ENCODE data around the gene SZT2. TPM values are rescaled to one million over a fixed set of nuclear protein-coding genes. Genes with fewer than 3 reads are reported as not detected.
"Not testable (repeated sequence)": the region's sequence is repeated elsewhere in the genome, so short reads cannot be mapped to it uniquely, and the experiment has no call there.

Gene SZT2
- total RNA-seq, 1 donor from 2014 or later: 33.6 TPM

DNA sequence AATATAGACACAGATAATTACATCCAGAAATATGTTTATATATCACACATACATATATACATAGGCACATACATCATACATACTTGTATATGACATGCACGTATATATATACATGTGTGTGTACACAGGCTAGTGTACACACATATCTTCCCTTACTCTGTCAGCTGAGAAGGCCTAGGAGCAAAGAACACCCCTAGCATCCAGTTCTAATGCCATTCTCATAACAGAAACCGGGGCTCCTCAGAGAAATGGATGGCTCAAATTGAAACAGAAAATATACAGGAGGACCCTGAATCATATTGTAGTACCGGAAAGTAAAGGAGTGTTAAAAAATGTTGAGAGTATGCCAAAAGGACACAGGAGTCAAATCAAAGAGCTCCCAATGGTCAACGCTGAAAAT lies 83.8 kb downstream of the SZT2 start:
- peaks cover 38% of the 10 kb centered on the region for H3K4me1 Mint-ChIP-seq (ENCODE audit: low read depth)
- H3K36me3 Mint-ChIP-seq (ENCODE audit: low read depth): no peaks in the 10 kb centered on the region
- no peak for TF ChIP-seq CTCF (IDR thresholded peaks at IDR 0.05)
- H3K27me3 Mint-ChIP-seq (ENCODE audit: low read depth): no peaks in the 10 kb centered on the region
- peaks cover 2% of the 10 kb centered on the region for H3K9me3 Mint-ChIP-seq (ENCODE audit: low read depth)
- H3K4me3 Mint-ChIP-seq (ENCODE audit: unreplicated experiment): no peak overlapping the region
- no peak for DNase-seq (ENCODE audit: low spot score)
- peak overlapping the region; percentile 97 for H3K27ac Mint-ChIP-seq (ENCODE audit: unreplicated experiment)

GRCh38 chr1:43475611-43476401 lies 86.1 kb downstream of the SZT2 start:
- not testable (repeated sequence) for H3K36me3 Mint-ChIP-seq (ENCODE audit: low read depth); H3K27me3 Mint-ChIP-seq (ENCODE audit: low read depth); DNase-seq (ENCODE audit: low spot score); H3K4me3 Mint-ChIP-seq (ENCODE audit: unreplicated experiment); H3K9me3 Mint-ChIP-seq (ENCODE audit: low read depth)
- Mint-ChIP-seq H3K27ac (ENCODE audit: unreplicated experiment) (peak overlapping the region; percentile 41), H3K4me1 (ENCODE audit: low read depth) (peaks cover 38% of the 10 kb centered on the region)

GRCh38 chr1:43477716-43478115 lies 88.0 kb downstream of the SZT2 start:
- TF ChIP-seq CTCF (IDR thresholded peaks at IDR 0.05): no peak
- no peak for DNase-seq (ENCODE audit: low spot score)
- no peaks in the 10 kb centered on the region for H3K36me3 Mint-ChIP-seq (ENCODE audit: low read depth)
- peaks cover 29% of the 10 kb centered on the region for H3K4me1 Mint-ChIP-seq (ENCODE audit: low read depth)
- peaks cover 2% of the 10 kb centered on the region for H3K9me3 Mint-ChIP-seq (ENCODE audit: low read depth)
- H3K27ac Mint-ChIP-seq (ENCODE audit: unreplicated experiment): no peak overlapping the region
- no peaks in the 10 kb centered on the region for H3K27me3 Mint-ChIP-seq (ENCODE audit: low read depth)
- no peak overlapping the region for H3K4me3 Mint-ChIP-seq (ENCODE audit: unreplicated experiment)

- TF ChIP-seq CTCF (IDR thresholded peaks at IDR 0.05): no peak
- H3K27ac Mint-ChIP-seq (ENCODE audit: unreplicated experiment): no peak overlapping the region
- no peaks in the 10 kb centered on the region for H3K27me3 Mint-ChIP-seq (ENCODE audit: low read depth)
- H3K9me3 Mint-ChIP-seq (ENCODE audit: low read depth): peaks cover 6% of the 10 kb centered on the region
- H3K4me3 Mint-ChIP-seq (ENCODE audit: unreplicated experiment): no peak overlapping the region
- DNase-seq (ENCODE audit: low spot score): no peak
- peaks cover 12% of the 10 kb centered on the region for H3K4me1 Mint-ChIP-seq (ENCODE audit: low read depth)
- H3K36me3 Mint-ChIP-seq (ENCODE audit: low read depth): no peaks in the 10 kb centered on the region
Observed at GRCh38 chr1:43479414-43479813, 89.7 kb downstream of the SZT2 start.

GRCh38 chr1:43481491-43481890 lies 91.8 kb downstream of the SZT2 start:
- Mint-ChIP-seq H3K9me3 (ENCODE audit: low read depth) (peaks cover 6% of the 10 kb centered on the region), H3K4me3 (ENCODE audit: unreplicated experiment) (no peak overlapping the region), H3K27ac (ENCODE audit: unreplicated experiment) (no peak overlapping the region), H3K4me1 (ENCODE audit: low read depth) (peaks cover under 1% of the 10 kb centered on the region), H3K36me3 (ENCODE audit: low read depth) (no peaks in the 10 kb centered on the region), H3K27me3 (ENCODE audit: low read depth) (no peaks in the 10 kb centered on the region)
- DNase-seq (ENCODE audit: low spot score): no peak
- TF ChIP-seq CTCF (IDR thresholded peaks at IDR 0.05): no peak

DNA sequence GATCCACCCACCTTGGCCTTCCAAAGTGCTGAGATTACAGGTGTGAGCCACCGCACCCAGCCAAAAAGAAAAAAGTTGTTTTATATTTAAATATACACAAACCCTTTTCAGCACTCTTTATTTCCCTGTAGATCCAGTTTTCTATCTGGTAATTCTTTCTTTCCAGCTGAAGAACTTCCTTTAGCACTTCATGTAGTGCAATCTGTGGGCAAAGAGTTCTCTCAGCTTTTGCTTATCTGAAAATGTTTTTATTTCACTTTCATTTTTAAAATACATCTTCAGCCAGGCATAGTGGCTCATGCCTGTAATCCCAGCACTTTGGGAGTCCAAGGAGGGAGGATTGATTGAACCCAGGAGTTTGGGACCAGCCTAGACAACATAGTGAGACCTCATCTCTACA lies 92.5 kb downstream of the SZT2 start:
- no peak for TF ChIP-seq CTCF (IDR thresholded peaks at IDR 0.05)
- no peak overlapping the region for H3K27ac Mint-ChIP-seq (ENCODE audit: unreplicated experiment)
- H3K4me3 Mint-ChIP-seq (ENCODE audit: unreplicated experiment): no peak overlapping the region
- peaks cover 8% of the 10 kb centered on the region for H3K9me3 Mint-ChIP-seq (ENCODE audit: low read depth)
- H3K4me1 Mint-ChIP-seq (ENCODE audit: low read depth): no peaks in the 10 kb centered on the region
- no peaks in the 10 kb centered on the region for H3K36me3 Mint-ChIP-seq (ENCODE audit: low read depth)
- no peak for DNase-seq (ENCODE audit: low spot score)
- H3K27me3 Mint-ChIP-seq (ENCODE audit: low read depth): no peaks in the 10 kb centered on the region

All from chondrocyte (in vitro differentiated cells).